ENCODE measurements around the gene CXCL16.

CXCL16 gene

DNA sequence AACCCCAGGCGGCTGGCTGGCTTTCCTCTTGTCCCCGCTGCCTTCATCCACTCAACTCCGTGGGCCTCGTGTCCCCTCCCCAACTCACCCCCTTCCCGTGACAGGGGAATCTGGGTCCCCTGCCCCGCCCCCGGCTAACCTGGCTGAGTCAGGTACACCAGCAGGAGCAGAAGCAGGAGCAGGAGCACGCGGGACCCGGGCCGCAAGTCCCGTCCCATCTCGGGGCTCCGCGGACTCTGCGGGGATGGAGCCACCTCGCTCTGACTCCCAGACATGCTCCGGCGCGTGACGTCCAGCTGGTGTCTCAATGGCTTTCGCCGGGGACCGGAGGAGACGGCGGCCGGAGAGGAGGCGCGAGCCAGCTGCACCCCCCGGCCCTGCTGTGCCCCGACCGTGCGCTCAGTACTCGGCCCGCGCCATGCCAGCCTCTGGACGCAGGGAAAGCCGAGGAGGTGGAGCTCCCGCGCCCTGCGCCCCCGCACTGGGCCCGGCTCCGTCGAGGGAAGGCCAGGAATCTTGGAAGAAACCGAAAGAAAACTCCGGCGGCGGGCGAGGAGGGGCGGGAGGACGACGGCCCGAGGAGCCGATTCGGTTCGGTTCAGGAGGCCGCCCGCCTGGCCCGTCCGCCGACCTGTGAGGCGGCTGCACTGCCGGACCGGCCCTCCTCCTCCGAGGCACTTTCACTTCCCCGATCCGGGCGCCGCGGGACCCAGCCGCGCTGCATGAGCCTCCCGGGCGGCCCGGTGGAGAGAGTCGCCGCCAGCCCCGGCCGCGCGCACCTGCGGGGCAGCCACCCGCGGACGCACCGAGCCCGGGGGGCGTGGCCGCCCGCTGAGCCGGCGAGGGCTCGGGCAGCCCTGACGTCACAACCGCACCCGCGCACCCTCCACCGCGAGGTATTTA lies at the start of gene CXCL16, which contains the start of gene ZMYND15:
TSS of gene CXCL16 (minus strand) at position 807 of the 903 bp plus-strand sequence. CDS start at position 218, 589 bp downstream.
TSS of gene ZMYND15 (plus strand) at position 712 of the 903 bp plus-strand sequence. CDS start 716 bp downstream, outside the sequence.
- DNase-seq (ENCODE audit: low read depth in 2 of 2), result no peak

DNA sequence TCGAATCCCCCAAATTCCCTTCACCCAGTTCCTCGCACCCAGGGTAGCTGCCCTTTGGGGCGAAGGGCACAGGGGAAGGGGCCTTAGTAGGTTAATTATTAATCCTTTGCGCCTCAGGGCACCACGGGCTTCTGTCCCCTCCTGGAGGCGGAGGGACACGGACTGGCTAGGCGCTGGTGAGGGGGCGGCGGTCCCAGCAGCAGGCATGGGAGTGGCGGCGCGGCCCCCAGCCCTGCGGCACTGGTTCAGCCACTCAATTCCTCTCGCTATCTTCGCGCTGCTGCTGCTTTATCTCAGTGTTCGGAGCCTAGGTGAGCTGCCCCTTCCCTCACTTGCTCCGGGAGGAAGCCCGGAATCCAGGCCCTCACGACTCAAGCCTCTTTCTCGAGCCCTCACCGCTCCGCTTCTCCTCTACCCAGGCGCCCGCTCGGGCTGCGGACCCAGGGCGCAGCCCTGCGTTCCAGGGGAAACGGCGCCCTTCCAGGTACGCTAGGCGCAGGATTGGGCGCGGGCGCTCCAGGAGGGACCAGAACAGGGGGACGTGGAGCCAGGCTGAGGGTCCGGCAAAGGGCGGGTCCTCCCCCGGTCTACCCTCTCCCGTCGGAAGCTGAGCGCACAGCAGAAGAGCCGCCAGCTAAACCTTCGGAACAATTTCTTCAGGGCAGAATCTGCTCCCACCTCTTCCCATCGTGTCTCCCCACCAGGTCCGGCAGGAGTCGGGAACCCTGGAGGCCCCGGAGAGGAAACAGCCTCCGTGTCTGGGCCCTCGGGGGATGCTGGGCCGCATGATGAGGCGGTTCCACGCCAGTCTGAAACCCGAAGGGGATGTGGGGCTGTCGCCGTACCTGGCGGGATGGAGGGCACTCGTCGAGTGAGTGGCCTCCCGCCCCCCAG lies 49.3 kb upstream of the CXCL16 start, which contains the start of gene GLTPD2:
TSS of gene GLTPD2 (plus strand) at position 158 of the 894 bp plus-strand sequence. CDS start at position 206, 48 bp downstream.
- no peak for DNase-seq (ENCODE audit: low read depth in 2 of 2)

DNA sequence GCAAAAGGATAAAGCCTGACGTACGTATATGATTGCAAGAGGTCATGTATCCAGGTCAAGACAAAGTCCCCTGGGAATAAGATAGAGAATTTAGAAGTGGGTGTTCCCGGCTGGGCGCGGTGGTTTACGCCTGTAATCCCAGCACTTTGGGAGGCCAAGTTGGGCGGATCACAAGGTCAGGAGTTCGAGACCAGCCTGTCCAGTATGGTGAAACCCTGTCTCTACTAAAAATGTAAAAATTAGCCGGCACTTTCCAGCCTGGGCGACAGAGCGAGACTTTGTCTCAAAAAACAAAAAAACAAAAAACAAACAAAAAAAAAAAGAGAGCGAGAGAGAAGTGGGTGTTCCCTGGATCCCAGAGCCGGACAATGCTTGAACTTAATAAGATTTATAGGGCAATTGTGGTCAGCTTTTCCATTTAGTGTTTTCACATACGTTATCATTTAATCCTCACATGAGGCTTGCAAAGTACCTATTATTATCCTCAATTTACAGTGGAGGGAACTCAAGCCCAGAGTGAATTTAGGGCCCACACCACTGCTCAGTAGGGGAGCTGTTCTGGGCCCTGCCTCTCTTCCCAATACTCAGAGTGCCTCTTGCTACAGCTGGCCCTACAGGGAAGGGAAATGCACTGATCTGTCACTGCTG lies 48.6 kb upstream of the CXCL16 start:
- DNase-seq (ENCODE audit: low read depth in 2 of 2), result no peak

GRCh38 chr17:4786516-4786915 lies 46.8 kb upstream of the CXCL16 start:
- DNase-seq (ENCODE audit: low read depth in 2 of 2), result no peak

GRCh38 chr17:4786106-4786511 lies 46.4 kb upstream of the CXCL16 start, which contains the start of gene VMO1:
Gene VMO1, minus strand, starts transcription at chr17:4786364. Its CDS starts 12 bp downstream, at chr17:4786352.
- no peak for DNase-seq (ENCODE audit: low read depth in 2 of 2)

- DNase-seq (ENCODE audit: low read depth in 2 of 2), result no peak
These were observed 45.8 kb upstream of the CXCL16 start for GRCh38 chr17:4785311-4786105.

DNA sequence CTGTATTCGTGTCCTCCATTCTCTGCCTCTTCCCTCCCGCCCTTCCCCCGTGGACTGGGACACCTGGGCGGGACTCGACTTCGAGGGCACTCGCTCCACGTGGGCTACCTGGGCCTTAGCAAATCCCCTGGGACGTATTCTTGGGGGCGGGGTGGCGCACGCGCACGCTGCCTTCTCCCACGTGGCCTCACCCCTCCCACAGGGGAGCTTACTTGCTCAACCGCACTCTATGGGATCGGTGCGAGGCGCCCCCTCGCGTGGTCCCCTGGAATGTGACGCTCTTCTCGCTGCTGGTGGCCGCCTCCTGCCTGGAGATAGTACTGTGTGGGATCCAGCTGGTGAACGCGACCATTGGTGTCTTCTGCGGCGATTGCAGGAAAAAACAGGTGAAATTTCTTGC lies 42.9 kb upstream of the CXCL16 start:
- DNase-seq (ENCODE audit: low read depth in 2 of 2), result no peak

DNA sequence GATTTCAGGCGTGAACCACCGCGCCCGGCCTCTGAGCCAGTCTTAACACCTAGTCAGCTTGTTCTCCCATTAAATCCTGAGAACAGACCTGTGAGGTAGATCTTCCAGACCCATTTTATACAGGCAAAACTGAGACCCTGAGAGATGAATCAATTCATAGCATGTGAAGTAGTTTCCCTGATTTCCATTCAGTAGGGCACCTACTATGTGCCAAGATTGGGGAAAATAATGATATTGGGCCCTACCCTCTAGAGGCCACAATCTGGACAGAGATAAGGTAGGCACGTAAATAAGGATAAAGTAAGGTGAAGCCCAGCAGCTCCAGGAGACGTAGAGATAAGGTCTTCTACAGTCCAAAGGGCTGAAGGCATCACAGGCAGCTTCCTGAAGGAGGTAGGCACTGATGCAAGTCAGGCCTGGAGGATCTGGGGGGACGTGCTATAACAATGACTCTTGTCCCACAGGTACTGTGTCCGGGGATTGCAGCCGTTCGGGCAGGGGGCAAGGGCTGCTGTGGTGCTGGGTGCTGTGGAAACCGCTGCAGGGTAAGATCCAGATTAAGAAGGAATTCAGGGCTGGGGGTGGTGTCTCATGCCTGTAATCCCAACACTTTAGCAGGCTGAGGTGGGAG lies 40.7 kb upstream of the CXCL16 start:
- DNase-seq (ENCODE audit: low read depth in 2 of 2), result no peak

DNA sequence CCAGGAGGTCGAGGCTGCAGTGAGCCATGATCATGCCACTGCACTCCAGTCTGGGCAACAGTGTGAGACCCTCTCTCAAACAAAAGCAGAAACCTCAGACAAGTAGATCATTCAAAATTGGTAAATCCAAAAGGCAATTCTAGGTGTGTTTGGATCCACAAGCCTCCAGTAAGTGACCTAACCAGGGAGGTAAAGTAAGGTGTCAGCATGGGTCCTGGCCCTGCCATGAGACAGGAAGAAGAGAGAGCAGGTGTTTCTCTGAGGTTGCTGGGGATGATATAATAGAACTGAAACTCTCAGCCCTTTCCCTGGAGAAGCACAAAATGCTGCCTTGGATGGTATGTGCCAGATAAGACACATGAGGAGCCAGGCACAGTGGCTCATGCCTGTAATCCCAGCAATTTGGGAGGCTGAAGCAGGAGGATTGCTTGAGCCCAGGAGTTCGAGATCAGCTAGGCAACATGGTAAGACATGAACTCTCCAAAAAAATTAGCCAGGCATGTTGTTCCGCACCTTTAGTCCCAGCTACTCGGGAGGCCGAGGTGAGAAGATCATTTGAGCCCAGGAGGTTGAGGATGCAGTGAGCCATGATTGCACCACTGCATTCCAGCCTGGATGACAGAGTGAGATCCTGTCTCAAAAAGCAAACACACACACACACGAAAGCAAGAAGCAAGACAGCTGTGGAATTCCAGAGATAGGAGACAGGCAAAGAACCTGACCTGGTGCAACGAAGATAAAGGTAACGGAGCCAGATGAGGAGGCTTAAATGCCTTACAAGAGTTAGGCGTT lies 38.4 kb upstream of the CXCL16 start:
- no peak for DNase-seq (ENCODE audit: low read depth in 2 of 2)

DNA sequence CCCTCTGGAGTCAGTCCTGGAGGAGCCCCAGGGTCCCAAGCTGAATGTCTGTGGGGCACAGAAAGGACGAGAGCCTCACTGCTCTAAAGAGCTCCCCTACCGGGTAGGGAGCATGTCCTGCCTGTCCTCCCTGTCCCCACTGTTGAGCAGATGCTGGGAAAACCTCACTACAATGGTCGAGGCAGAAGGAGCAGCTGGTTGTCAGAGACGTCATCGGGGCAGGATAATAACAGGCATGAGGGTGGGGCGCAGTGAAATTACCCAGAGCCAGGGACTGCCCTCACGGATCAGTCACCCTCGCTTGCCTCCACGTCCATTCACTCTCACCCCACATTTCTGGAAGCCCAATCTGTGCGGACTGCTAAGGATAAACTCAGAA lies 32.5 kb upstream of the CXCL16 start:
- DNase-seq (ENCODE audit: low read depth in 2 of 2), result no peak

DNA sequence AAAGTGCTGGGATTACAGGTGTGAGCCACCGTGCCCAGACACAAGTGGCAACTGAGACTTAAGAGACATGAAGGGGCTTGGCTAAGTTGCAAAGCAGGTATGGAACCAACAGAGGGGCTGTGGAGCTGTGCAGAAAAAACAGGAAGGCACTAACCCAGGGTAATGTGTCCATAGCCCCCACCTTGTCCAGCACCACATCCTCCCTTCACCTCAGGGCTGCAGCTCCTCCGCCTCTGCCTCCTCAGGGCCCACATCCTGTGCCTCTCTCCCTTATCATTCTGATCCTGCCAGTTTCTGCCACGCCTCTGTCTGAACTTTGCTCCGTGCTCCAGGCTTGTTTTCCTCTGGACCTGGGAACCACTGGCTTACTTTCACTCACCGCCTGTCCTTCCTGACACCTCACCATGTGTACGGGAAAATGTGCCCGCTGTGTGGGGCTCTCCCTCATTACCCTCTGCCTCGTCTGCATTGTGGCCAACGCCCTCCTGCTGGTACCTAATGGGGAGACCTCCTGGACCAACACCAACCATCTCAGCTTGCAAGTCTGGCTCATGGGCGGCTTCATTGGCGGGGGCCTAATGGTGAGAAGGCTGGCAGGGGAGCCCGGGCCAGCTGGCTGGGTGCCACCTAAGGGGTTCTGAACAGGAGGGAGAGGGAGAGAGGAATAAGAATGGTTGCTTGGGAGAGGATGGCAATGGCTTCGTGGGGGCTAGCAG lies 31.9 kb upstream of the CXCL16 start, which contains the start of gene TM4SF5:
TSS of gene TM4SF5 (plus strand) at position 368 of the 716 bp plus-strand sequence. CDS start at position 405, 37 bp downstream.
- DNase-seq (ENCODE audit: low read depth in 2 of 2), result no peak

GRCh38 chr17:4769628-4770027 lies 29.9 kb upstream of the CXCL16 start:
- no peak for DNase-seq (ENCODE audit: low read depth in 2 of 2)

GRCh38 chr17:4768298-4768697 lies 28.6 kb upstream of the CXCL16 start:
- DNase-seq (ENCODE audit: low read depth in 2 of 2), result no peak

DNA sequence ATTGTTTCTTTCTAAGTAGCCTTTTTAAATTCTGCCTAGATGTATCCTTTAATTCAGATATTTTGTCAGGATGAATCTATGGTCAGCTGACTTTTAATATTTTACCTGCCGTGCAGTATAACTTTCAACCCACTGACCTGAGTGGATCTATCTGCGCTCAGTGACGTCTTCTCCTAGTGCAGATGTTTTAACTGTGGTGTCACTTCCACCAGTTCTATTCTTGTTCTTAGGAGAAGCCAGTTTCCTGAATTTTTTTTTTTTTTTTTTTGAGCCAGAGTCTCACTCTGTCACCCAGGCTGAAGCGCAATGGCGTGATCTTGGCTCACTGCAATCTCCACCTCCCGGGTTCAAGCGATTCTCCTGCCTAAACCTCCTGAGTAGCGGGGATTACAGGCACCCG lies 27.0 kb upstream of the CXCL16 start:
- no peak for DNase-seq (ENCODE audit: low read depth in 2 of 2)

GRCh38 chr17:4766201-4766600 lies 26.5 kb upstream of the CXCL16 start:
- no peak for DNase-seq (ENCODE audit: low read depth in 2 of 2)

GRCh38 chr17:4764595-4764994 lies 24.9 kb upstream of the CXCL16 start:
- DNase-seq (ENCODE audit: low read depth in 2 of 2), result no peak

DNA sequence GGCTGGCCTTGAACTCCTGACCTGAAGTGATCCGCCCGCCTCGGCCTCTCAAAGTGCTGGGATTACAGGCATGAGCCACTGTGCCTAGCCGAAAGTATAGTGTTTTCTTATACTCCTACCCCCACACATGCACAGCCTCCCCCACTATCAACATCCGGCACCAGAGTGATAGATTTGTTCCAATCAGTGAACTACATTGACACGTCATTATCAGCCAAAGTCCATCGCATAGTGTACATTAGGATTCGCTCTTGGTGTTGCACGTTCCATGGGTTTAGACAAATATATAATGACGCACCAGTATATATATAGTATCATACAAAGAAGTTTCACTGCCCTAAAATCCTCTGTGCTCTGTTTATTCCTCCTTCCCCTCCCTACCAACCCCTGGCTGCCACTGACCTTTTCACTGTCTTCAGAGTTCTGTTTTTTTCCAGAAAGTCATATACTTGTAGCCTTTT lies 20.1 kb upstream of the CXCL16 start:
- DNase-seq (ENCODE audit: low read depth in 2 of 2), result no peak

- DNase-seq (ENCODE audit: low read depth in 2 of 2), result no peak
These were observed 13.7 kb upstream of the CXCL16 start for GRCh38 chr17:4753392-4753791.

GRCh38 chr17:4751932-4752331 lies 12.2 kb upstream of the CXCL16 start:
- no peak for DNase-seq (ENCODE audit: low read depth in 2 of 2)

All from fibroblast of skin of left quadriceps (primary cell).